ENCODE measurements around the gene ZBTB7B.

The ZBTB7B gene

GRCh38 chr1:154966111-154966510, 36.5 kb upstream of the ZBTB7B start:
- H3K36me3 ChIP-seq = peaks cover 69% of the 10 kb centered on the region
- TF ChIP-seq Cebpa-rat (IDR thresholded peaks at IDR 0.05) = no peak
- H3K27ac ChIP-seq = no peak overlapping the region
- H3K4me2 ChIP-seq = no peak overlapping the region
- peak overlapping the region; percentile 29; the same call in 1 of the 2 replicates for H3K9ac ChIP-seq
- peaks cover 61% of the 10 kb centered on the region for H3K4me1 ChIP-seq
- no peaks in the 10 kb centered on the region for H3K27me3 ChIP-seq
- no peak overlapping the region for H3K4me3 ChIP-seq
- H3K9me3 ChIP-seq = no peaks in the 10 kb centered on the region
- H4K20me1 ChIP-seq = peaks cover 25% of the 10 kb centered on the region; the same call in 1 of the 2 replicates

- Histone ChIP-seq H3K9ac (peak overlapping the region; percentile 32; the same call in 1 of the 2 replicates), H3K36me3 (peaks cover 69% of the 10 kb centered on the region)
Measured at GRCh38 chr1:154967331-154967950, 35.2 kb upstream of the ZBTB7B start.

GRCh38 chr1:154968731-154969130, 33.9 kb upstream of the ZBTB7B start:
- Histone ChIP-seq H3K27ac (peak overlapping the region; percentile 83; the same call in 1 of the 2 replicates), H3K9ac (peak overlapping the region; percentile 77), H3K36me3 (peaks cover 60% of the 10 kb centered on the region)

More at GRCh38 chr1:154967331-154967950, 35.2 kb upstream of the ZBTB7B start:
- H3K27me3 ChIP-seq = no peaks in the 10 kb centered on the region
- peaks cover 74% of the 10 kb centered on the region for H3K4me1 ChIP-seq
- H3K4me2 ChIP-seq = no peak overlapping the region
- no peak for TF ChIP-seq Cebpa-rat (IDR thresholded peaks at IDR 0.05)
- H3K4me3 ChIP-seq = no peak overlapping the region
- H3K9me3 ChIP-seq = no peaks in the 10 kb centered on the region
- H3K27ac ChIP-seq = 0 out of 2 replicates have a peak overlapping the region, but pooled peaks have one; percentile 2
- peaks cover 38% of the 10 kb centered on the region for H4K20me1 ChIP-seq

GRCh38 chr1:154969246-154969645, 33.4 kb upstream of the ZBTB7B start:
- H3K27ac ChIP-seq = peak overlapping the region; percentile 83
- H3K36me3 ChIP-seq = peaks cover 55% of the 10 kb centered on the region
- TF ChIP-seq Cebpa-rat (IDR thresholded peaks at IDR 0.05) = no peak
- H3K4me3 ChIP-seq = peak overlapping the region; percentile 62
- no peaks in the 10 kb centered on the region for H3K27me3 ChIP-seq
- peak overlapping the region; percentile 97 for H3K4me2 ChIP-seq
- H3K9me3 ChIP-seq = no peaks in the 10 kb centered on the region
- peaks cover 48% of the 10 kb centered on the region for H4K20me1 ChIP-seq
- H3K4me1 ChIP-seq = peaks cover 65% of the 10 kb centered on the region
- peak overlapping the region; percentile 77 for H3K9ac ChIP-seq

More at GRCh38 chr1:154968731-154969130, 33.9 kb upstream of the ZBTB7B start:
- H3K4me2 ChIP-seq = peak overlapping the region; percentile 97
- no peak overlapping the region; the same call in 1 of the 2 replicates for H3K4me3 ChIP-seq
- peaks cover 48% of the 10 kb centered on the region for H4K20me1 ChIP-seq
- H3K27me3 ChIP-seq = no peaks in the 10 kb centered on the region
- H3K4me1 ChIP-seq = peaks cover 70% of the 10 kb centered on the region
- H3K9me3 ChIP-seq = no peaks in the 10 kb centered on the region
- no peak for TF ChIP-seq Cebpa-rat (IDR thresholded peaks at IDR 0.05)

GRCh38 chr1:154969860-154970452, 32.6 kb upstream of the ZBTB7B start:
- peak overlapping the region; percentile 62 for H3K4me3 ChIP-seq
- H3K4me2 ChIP-seq = peak overlapping the region; percentile 97
- peak overlapping the region; percentile 83 for H3K27ac ChIP-seq
- peak overlapping the region; percentile 77 for H3K9ac ChIP-seq
- TF ChIP-seq Cebpa-rat (IDR thresholded peaks at IDR 0.05) = no peak
- H3K9me3 ChIP-seq = no peaks in the 10 kb centered on the region
- no peaks in the 10 kb centered on the region for H3K27me3 ChIP-seq
- H4K20me1 ChIP-seq = peaks cover 48% of the 10 kb centered on the region
- peaks cover 48% of the 10 kb centered on the region for H3K36me3 ChIP-seq
- H3K4me1 ChIP-seq = peaks cover 59% of the 10 kb centered on the region

- Histone ChIP-seq H3K4me1 (peaks cover 59% of the 10 kb centered on the region), H3K27ac (peak within 1 kb of the TSS; percentile 83), H3K36me3 (peaks cover 40% of the 10 kb centered on the region), H3K9ac (peak within 1 kb of the TSS; percentile 77), H3K9me3 (no peaks in the 10 kb centered on the region), H3K4me3 (peak within 1 kb of the TSS; percentile 62), H3K27me3 (no peaks in the 10 kb centered on the region), H4K20me1 (peaks cover 48% of the 10 kb centered on the region), H3K4me2 (peak within 1 kb of the TSS; percentile 97)
- no peak for TF ChIP-seq Cebpa-rat (IDR thresholded peaks at IDR 0.05)
Measured at GRCh38 chr1:154970631-154971340, 31.8 kb upstream of the ZBTB7B start, which contains the start of gene SHC1. TSS of gene SHC1 (minus strand) at chr1:154970747. CDS start at chr1:154970526, 221 bp downstream.

- Histone ChIP-seq H3K4me3 (peak overlapping the region; percentile 62), H3K9ac (peak overlapping the region; percentile 67), H3K36me3 (peaks cover 33% of the 10 kb centered on the region), H3K4me1 (peaks cover 66% of the 10 kb centered on the region), H3K27ac (peak overlapping the region; percentile 83), H3K4me2 (peak overlapping the region; percentile 97), H3K27me3 (no peaks in the 10 kb centered on the region), H4K20me1 (peaks cover 54% of the 10 kb centered on the region), H3K9me3 (no peaks in the 10 kb centered on the region)
- no peak for TF ChIP-seq Cebpa-rat (IDR thresholded peaks at IDR 0.05)
Measured at GRCh38 chr1:154971341-154971998, 31.1 kb upstream of the ZBTB7B start.

GRCh38 chr1:154972213-154972516, 30.4 kb upstream of the ZBTB7B start:
- peaks cover 61% of the 10 kb centered on the region for H4K20me1 ChIP-seq
- no peak overlapping the region for H3K4me3 ChIP-seq
- H3K4me1 ChIP-seq = peaks cover 73% of the 10 kb centered on the region
- H3K27me3 ChIP-seq = no peaks in the 10 kb centered on the region
- H3K4me2 ChIP-seq = peak overlapping the region; percentile 97
- 0 out of 2 replicates have a peak overlapping the region, but pooled peaks have one; percentile 91 for H3K9ac ChIP-seq
- no peak for TF ChIP-seq Cebpa-rat (IDR thresholded peaks at IDR 0.05)
- 0 out of 2 replicates have a peak overlapping the region, but pooled peaks have one; percentile 2 for H3K27ac ChIP-seq
- peaks cover 27% of the 10 kb centered on the region for H3K36me3 ChIP-seq
- H3K9me3 ChIP-seq = no peaks in the 10 kb centered on the region

Measured in BLaER1 (cell line).